ENCODE results near the gene CYFIP1. TPM values are rescaled to one million over a fixed set of nuclear protein-coding genes. Genes with fewer than 3 reads are reported as not detected.
A peak's percentile ranks its signal among the peaks of the same experiment; 100 is the strongest.

The CYFIP1 gene
- total RNA-seq, 1 experiment from 2014 or later: 112 TPM

- TF ChIP-seq, protein P1, sequence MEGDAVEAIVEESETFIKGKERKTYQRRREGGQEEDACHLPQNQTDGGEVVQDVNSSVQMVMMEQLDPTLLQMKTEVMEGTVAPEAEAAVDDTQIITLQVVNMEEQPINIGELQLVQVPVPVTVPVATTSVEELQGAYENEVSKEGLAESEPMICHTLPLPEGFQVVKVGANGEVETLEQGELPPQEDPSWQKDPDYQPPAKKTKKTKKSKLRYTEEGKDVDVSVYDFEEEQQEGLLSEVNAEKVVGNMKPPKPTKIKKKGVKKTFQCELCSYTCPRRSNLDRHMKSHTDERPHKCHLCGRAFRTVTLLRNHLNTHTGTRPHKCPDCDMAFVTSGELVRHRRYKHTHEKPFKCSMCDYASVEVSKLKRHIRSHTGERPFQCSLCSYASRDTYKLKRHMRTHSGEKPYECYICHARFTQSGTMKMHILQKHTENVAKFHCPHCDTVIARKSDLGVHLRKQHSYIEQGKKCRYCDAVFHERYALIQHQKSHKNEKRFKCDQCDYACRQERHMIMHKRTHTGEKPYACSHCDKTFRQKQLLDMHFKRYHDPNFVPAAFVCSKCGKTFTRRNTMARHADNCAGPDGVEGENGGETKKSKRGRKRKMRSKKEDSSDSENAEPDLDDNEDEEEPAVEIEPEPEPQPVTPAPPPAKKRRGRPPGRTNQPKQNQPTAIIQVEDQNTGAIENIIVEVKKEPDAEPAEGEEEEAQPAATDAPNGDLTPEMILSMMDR (conservative IDR thresholded peaks at IDR 0.05; ENCODE audit: low read depth, low read length): no peak
- no peak for TF ChIP-seq EZH2 (IDR thresholded peaks at IDR 0.05; ENCODE audit: borderline replicate concordance, low read depth, low read length, poor library complexity, severe bottlenecking)
- CTCF ChIA-PET: no interaction called here
- DNase-seq (ENCODE audit: low spot score): no peak
- Histone ChIP-seq H3K27me3 (replicated peaks; ENCODE audit: insufficient read depth, low read depth, low read length, poor library complexity) (no peaks in the 10 kb centered on the region), H3K27ac (ENCODE audit: low read depth, low read length, poor library complexity, severe bottlenecking) (no peak overlapping the region), H3K4me1 (ENCODE audit: insufficient read depth, low read length, poor library complexity, severe bottlenecking) (no peaks in the 10 kb centered on the region), H3K4me3 (ENCODE audit: low read depth, low read length, poor library complexity, severe bottlenecking) (no peak overlapping the region), H3K36me3 (ENCODE audit: insufficient read depth, low read length, poor library complexity, severe bottlenecking) (peaks cover 9% of the 10 kb centered on the region), H3K9me3 (ENCODE audit: low read depth, low read length, poor library complexity, severe bottlenecking) (no peaks in the 10 kb centered on the region)
- intact Hi-C loops (cut with micrococcal nuclease; ENCODE audit: unreplicated experiment): loop anchor here (5.0 to 10.0 kb wide), 2 partner anchors 38 to 100 kb away; partner anchors contain the start of gene NIPA1
- no TSS peak for BruUV-seq (replicated peaks)
- POLR2A ChIA-PET (ENCODE audit: low non-redundant PET): no interaction called here
Observed at GRCh38 chr15:22885120-22885519, 95.0 kb downstream of the CYFIP1 start.

- TF ChIP-seq EZH2 (IDR thresholded peaks at IDR 0.05; ENCODE audit: borderline replicate concordance, low read depth, low read length, poor library complexity, severe bottlenecking): no peak
- TF ChIP-seq, protein P1 (conservative IDR thresholded peaks at IDR 0.05; ENCODE audit: low read depth, low read length): peak; percentile 44
- no peak overlapping the region for H3K4me3 ChIP-seq (ENCODE audit: low read depth, low read length, poor library complexity, severe bottlenecking)
- ChIA-PET CTCF (no interaction called here), POLR2A (ENCODE audit: low non-redundant PET) (no interaction called here)
- no peaks in the 10 kb centered on the region for H3K9me3 ChIP-seq (ENCODE audit: low read depth, low read length, poor library complexity, severe bottlenecking)
- no peaks in the 10 kb centered on the region for H3K27me3 ChIP-seq (replicated peaks; ENCODE audit: insufficient read depth, low read depth, low read length, poor library complexity)
- intact Hi-C loops (cut with micrococcal nuclease; ENCODE audit: unreplicated experiment): loop anchor here (10.0 kb wide), 1 partner anchor 100 kb away; the partner anchor contains the start of gene NIPA1
- H3K4me1 ChIP-seq (ENCODE audit: insufficient read depth, low read length, poor library complexity, severe bottlenecking): no peaks in the 10 kb centered on the region
- H3K27ac ChIP-seq (ENCODE audit: low read depth, low read length, poor library complexity, severe bottlenecking): no peak overlapping the region
- peaks cover 9% of the 10 kb centered on the region for H3K36me3 ChIP-seq (ENCODE audit: insufficient read depth, low read length, poor library complexity, severe bottlenecking)
- DNase-seq (ENCODE audit: low spot score): no peak
- no TSS peak for BruUV-seq (replicated peaks)
Observed at GRCh38 chr15:22884344-22884743, 95.8 kb downstream of the CYFIP1 start.

- peaks cover 9% of the 10 kb centered on the region for H3K36me3 ChIP-seq (ENCODE audit: insufficient read depth, low read length, poor library complexity, severe bottlenecking)
- ChIA-PET CTCF (interaction anchor here (0.6 kb wide), 1 partner anchor 49 kb away, joined by 4 read pairs; no protein-coding TSS in a partner anchor), POLR2A (ENCODE audit: low non-redundant PET) (no interaction called here)
- H3K4me1 ChIP-seq (ENCODE audit: insufficient read depth, low read length, poor library complexity, severe bottlenecking): no peaks in the 10 kb centered on the region
- no peak overlapping the region for H3K27ac ChIP-seq (ENCODE audit: low read depth, low read length, poor library complexity, severe bottlenecking)
- intact Hi-C loops (cut with micrococcal nuclease; ENCODE audit: unreplicated experiment): loop anchor here (10.0 kb wide), 1 partner anchor 98 kb away; the partner anchor contains the start of gene NIPA1
- no peaks in the 10 kb centered on the region for H3K9me3 ChIP-seq (ENCODE audit: low read depth, low read length, poor library complexity, severe bottlenecking)
- BruUV-seq (replicated peaks): no TSS peak
- H3K27me3 ChIP-seq (replicated peaks; ENCODE audit: insufficient read depth, low read depth, low read length, poor library complexity): no peaks in the 10 kb centered on the region
- TF ChIP-seq EZH2 (IDR thresholded peaks at IDR 0.05; ENCODE audit: borderline replicate concordance, low read depth, low read length, poor library complexity, severe bottlenecking): no peak
- TF ChIP-seq, protein P1 (conservative IDR thresholded peaks at IDR 0.05; ENCODE audit: low read depth, low read length): no peak
- no peak for DNase-seq (ENCODE audit: low spot score)
- H3K4me3 ChIP-seq (ENCODE audit: low read depth, low read length, poor library complexity, severe bottlenecking): no peak overlapping the region
Observed at GRCh38 chr15:22883196-22883595, 97.0 kb downstream of the CYFIP1 start.
